Renal cortical epithelial cell (primary cell): ENCODE data around the gene ABCG2. TPM values are rescaled to one million over a fixed set of nuclear protein-coding genes. Genes with fewer than 3 reads are reported as not detected.
"Not testable (repeated sequence)": the region's sequence is repeated elsewhere in the genome, so short reads cannot be mapped to it uniquely, and the experiment has no call there.

Source experiments
- DNase-seq: peaks from one replicate; pipeline ENCODE4 v3.0.0-alpha.2; 2011; ENCODE audit warnings: low read depth
- total RNA-seq: library from RNA; depleted of rRNA; stranded (reverse); fragments of >200 nt; gene quantifications from 2 replicates; pipeline ENCODE4 v1.2.3, GENCODE V29; 2014

Gene ABCG2
- total RNA-seq, 1 donor from 2014 or later: 0.55 TPM

- no peak for DNase-seq
Measured at GRCh38 chr4:88112856-88113255, 45.6 kb downstream of the ABCG2 start.

DNA sequence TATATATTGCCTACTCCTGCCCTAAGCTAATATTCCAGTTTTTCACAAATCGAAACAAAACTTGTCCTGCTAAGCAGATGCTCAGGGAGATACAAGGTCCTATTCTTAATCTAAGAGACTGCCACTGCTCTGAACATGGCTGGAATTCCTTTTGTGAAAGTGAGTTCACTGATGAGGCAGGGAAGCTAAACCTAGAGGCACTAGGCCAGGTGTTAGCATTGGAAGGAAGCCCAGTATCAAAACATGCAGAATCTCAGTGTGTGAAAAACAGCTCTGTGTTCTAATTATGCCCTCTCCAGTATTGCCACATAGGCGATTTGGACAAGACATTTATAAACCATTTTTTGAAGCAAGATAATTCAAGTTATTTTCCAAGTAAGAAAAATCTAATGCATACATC is 47.6 kb downstream of the ABCG2 start:
- DNase-seq: peak; percentile 38

DNA sequence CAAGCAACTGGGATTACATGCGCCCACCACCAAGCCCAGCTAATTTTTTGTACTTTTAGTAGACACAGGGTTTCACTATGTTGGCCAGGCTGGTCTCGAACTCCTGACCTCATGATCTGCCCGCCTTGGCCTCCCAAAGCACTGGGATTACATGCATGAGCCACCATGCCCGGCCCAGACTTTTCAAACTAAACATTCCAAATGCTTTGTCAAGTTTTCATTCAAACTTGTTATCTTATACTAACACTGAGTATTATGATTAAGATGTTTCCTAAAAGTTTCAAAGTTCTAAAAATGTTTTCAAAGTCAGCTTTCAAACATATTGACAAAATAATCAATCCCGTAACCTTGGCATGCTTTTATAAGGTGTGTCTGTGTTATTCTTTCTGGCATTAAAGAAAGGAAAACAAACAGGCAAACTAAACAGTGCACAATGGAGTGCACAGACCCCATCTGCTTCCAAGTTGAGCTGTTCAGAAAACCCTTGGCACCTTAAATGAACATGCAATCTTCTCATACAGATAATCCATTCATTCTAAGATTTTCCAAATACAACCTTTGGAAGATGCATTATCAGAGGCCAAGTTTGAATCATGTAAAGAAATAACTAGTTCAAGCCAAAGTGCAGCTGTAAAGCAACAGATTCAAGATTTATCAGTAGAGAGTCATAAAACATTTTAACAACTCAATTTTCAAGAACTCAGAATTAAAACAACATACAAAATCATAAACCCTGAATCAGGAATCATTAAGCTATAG is 49.1 kb downstream of the ABCG2 start:
- no peak for DNase-seq

GRCh38 chr4:88108747-88109122 is 49.7 kb downstream of the ABCG2 start:
- DNase-seq: no peak

DNA sequence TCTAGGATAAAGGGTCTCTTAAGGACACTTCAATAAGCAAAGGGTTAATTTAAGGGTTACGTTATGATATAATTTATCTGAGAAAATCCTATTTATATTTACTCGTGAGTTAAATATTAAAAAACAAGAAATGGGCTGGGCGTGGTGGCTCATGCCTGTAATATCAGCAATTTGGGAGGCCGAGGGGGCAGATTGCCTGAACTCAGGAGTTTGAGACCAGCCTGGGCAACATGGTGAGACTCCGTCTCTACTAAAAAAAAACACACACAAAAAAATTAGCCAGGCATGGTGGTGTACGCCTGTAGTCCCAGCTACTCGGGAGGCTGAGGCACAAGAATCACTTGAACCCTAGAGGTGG is 50.4 kb downstream of the ABCG2 start:
- not testable (repeated sequence) for DNase-seq

DNA sequence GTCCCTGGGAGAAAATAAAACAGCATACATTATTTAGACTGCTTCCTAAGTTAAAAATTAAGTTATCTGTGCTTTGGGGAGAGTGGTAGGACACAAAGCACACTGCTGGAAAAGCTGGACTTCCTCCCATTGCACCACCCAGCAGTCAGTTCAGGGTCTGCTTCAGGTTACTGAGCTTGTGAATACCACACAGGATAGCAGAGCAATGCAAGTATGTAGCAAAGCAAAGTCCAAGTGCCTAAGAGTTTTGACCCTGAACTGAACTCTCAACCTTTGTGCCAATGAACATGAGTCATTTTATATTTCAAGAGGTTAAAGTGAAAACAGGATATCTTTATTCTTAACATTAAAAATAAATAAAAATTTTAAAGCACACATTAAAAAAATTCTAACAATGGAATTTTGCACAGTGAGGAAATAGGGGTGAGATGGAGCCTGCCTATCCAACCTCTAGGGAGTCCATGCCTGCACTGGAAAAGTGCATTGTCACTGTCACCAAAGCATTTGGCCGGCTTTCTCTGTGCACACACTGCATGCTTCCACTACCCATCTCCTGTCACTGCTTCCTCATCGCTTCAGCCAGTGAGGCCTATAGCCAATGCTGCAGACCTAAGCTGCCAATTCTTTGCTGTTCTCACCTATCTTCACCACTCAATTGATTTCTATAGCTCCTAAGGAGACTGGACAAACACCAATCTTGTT is 50.9 kb downstream of the ABCG2 start:
- peak; percentile 85 for DNase-seq

- peak; percentile 22 for DNase-seq
Measured at GRCh38 chr4:88106205-88106604, 52.2 kb downstream of the ABCG2 start.

GRCh38 chr4:88104902-88105610 is 53.4 kb downstream of the ABCG2 start:
- peak; percentile 90 for DNase-seq

DNA sequence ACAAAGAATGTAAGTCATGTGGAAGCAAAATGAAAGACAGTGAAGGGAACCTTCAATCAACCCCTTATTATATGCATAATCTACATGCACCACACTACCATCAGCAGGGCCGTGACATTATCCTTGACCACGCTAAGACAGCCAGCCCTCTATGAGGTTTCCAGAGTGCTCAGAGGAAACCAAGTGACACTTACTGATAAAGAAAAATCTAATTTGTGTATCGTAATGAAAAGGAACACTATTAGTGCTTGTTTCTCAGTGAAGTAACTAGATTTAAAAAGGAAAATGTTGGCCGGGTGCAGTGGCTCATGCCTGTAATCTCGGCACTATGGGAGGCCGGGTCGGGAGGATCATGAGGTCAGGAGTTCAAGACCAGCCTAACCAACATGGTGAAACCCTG is 56.4 kb downstream of the ABCG2 start:
- DNase-seq: no peak

GRCh38 chr4:88101165-88101564 is 57.3 kb downstream of the ABCG2 start:
- DNase-seq: no peak

GRCh38 chr4:88098993-88099752 is 59.3 kb downstream of the ABCG2 start:
- DNase-seq: no peak

DNA sequence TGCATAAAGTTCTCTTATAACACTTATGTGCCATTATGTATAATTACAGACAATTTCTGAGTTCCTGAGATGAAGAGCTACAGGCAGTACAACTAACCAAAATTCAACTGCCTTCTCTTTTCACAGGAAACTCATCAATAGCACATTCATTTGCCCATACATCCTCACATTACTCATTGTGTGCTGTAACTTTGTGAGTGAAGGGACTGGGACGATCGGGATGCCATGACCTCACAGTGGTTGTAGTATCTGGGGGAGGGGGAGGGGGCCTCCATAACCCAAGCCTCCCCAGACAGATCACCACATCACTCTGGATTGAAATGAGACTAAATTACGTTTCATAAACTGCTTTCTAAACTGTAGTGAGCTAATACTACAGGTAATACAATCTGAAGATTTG is 60.7 kb downstream of the ABCG2 start:
- no peak for DNase-seq

DNA sequence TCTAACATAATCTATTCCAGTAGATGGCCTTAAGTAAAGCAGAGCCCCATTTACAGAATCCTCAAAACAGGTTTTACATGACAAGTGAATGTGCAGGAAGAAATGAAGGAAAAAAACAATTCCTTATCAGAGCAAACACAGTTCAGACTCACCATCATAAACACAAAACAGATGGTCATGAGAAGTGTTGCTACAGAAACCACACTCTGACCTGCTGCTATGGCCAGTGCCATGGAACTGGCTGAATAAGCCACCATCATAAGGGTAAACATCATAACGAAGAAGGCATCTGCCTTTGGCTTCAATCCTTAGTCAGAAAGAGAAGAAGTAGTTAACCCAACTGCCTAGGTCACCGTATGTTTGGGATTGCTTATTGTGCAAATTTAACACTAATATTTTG is 61.1 kb downstream of the ABCG2 start:
- DNase-seq: no peak

GRCh38 chr4:88093874-88094273 is 64.6 kb downstream of the ABCG2 start:
- DNase-seq: no peak

GRCh38 chr4:88091378-88091777 is 67.1 kb downstream of the ABCG2 start:
- DNase-seq: no peak

DNA sequence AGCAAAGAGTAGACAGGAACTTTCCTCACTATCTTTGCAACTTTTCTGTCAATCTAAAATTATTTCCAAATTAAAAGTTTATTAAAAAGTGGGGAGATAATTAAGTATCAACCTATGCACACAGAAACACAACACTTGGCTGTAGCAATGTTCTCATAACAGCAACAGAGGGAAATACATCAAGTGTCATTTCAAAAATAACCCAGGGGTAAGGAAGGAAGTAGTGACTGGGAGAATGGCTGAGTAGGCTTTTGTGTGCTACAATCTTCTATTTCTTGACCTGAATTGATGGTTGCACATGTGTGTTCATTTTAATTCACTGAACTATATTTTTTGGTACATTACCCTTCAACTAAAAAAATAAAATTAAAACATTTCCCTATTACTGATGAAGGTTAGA is 67.5 kb downstream of the ABCG2 start:
- DNase-seq: no peak

DNA sequence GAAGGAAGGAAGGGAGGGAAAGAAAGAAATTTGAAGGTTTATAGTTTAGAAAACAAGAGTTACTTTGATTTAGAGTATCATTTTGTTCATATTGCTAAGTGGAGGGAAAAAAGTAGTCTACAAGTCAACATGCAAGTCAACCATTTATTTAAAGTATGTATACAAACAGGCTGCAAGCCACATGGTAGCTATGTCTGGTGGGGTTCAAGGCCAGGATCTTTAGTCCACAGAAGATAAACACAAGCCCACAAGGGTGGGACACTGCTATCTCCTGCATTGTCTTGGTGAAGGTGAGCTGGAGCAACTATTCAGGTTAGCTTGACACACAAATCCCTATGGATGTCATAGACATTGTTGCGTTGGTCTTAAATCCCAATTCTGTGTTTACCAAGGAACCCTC is 71.4 kb downstream of the ABCG2 start:
- DNase-seq: no peak

DNA sequence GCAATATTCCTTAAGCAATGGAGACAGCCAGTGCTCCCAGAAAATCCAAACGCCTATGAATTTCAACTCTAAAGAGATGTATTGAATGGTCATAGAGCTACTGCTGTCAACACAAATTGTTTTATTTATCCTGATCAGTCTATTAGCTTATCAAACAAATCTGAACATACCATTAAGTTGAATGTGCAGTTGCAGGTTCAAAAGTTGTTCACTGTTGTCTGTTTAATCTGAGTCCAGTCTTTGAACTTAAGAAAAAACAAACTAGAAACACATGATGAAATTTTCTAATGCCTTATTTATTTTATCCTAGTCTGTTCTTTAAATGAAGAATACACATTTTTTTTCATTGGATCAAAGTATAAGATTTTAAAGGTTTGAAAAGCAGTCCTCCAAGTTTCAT is 77.8 kb downstream of the ABCG2 start:
- DNase-seq: no peak

DNA sequence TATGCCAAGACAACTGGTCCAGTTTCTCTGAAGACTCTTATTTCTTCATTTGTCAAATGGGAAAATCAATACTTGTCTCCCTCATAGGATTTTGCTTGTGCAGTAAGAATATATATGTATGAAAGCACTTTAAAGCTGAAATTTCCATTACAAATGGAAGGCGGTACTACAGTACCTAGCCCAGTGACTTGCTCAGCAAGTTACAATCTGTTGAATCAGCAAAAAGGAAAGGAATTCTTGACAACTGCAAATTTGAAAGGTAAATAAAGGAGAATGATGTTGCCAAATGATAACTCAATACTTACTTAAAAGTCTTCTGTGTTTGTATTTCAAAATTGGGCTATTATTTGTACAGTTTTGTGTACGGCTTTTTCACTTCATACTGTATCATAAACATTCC is 79.9 kb downstream of the ABCG2 start:
- no peak for DNase-seq

GRCh38 chr4:88077911-88078524 is 80.4 kb downstream of the ABCG2 start:
- DNase-seq: no peak

GRCh38 chr4:88075336-88075735 is 83.1 kb downstream of the ABCG2 start:
- DNase-seq: no peak

DNA sequence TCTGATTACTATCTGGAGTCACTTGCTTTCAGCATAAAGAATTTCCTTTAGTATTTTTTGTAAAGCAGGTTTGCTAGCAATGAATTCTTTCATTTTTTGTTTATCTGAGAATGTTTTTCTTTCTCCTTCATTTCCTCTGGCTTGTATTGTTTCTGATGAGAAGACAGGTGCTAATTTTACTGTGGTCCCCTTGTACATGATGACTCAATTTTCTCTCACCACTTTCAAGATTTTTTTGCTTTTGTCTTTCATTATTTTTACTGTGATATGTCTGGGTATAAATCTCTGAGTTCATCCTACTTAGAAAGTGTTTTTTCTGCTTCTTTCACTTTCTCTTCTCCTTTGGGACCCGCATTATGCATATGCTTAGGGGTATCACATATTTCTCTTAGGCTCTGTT is 88.4 kb downstream of the ABCG2 start:
- DNase-seq: no peak
